Middle frontal gyrus (tissue), 1 donor: ENCODE data around the gene ARF3.
"Not testable (repeated sequence)": the region's sequence is repeated elsewhere in the genome, so short reads cannot be mapped to it uniquely, and the experiment has no call there.

ENCODE experiments used
- DNase-seq: peaks from one replicate; pipeline ENCODE4 v3.0.0-alpha.2; 2015; ENCODE audit warnings: low spot score; ENCODE audit errors: extremely low spot score

ARF3 gene

GRCh38 chr12:48932878-48933277, 24.4 kb downstream of the ARF3 start:
- DNase-seq, result no peak

- no peak for DNase-seq
Observed at GRCh38 chr12:48930475-48930874, 26.8 kb downstream of the ARF3 start.

DNA sequence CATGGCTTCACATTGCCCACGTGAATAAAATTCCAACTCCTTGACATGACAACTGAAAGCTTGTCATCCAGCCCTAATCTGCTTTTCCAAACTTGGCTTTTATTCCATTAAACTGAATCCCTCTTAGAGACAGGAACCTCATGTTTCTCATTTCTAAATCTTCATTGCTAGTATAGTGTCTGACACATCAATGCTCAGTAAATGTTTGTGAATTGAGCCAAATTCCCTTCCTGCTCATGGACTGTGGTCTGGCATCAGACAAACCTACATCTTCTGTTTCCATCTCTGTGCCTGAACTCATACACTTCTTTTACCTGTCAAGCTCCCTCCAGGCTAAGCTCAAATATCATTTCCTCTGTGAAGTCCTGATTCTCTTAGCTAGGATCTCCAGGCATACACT, 27.7 kb downstream of the ARF3 start:
- DNase-seq, result no peak

GRCh38 chr12:48927261-48927660, 30.0 kb downstream of the ARF3 start:
- DNase-seq, result no peak

DNA sequence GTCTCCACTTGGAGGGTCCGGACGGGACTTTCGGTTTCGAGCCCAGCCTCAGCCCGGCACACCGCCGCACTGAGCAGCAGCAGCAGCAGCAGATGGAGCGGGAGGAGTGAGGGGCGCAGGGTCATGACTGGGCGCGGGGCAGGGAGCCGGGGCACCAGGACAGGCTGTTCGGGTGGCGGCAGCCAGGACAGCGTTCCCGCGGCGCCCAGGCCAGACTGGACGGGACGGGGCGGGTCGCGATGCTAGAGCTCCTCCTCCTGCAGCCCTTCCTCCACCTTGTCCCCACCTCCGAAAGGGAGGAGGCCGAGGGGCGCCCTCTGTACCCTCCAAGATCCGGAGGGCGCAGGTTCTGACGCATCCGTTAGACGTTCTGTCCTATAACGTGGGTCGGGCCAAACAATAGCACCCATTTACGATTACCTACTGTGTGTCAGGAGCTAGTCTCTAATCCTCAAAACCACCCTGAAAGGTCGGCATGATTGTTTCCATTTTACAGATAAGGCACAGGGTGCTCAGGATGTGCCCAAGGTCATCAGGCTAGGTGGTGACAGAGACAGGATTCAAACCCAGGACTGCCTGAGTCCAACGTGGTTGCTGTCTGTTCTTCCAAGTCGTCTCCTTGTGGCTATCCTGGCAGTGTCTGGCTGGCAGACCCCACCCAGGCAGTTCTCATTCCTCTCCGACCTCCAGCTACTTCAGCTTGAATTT, 31.8 kb downstream of the ARF3 start, which contains the start of gene FKBP11:
Gene FKBP11, minus strand, starts transcription at position 189 of the 708 bp plus-strand sequence. Its CDS starts 64 bp downstream, at position 125.
- DNase-seq, result no peak

DNA sequence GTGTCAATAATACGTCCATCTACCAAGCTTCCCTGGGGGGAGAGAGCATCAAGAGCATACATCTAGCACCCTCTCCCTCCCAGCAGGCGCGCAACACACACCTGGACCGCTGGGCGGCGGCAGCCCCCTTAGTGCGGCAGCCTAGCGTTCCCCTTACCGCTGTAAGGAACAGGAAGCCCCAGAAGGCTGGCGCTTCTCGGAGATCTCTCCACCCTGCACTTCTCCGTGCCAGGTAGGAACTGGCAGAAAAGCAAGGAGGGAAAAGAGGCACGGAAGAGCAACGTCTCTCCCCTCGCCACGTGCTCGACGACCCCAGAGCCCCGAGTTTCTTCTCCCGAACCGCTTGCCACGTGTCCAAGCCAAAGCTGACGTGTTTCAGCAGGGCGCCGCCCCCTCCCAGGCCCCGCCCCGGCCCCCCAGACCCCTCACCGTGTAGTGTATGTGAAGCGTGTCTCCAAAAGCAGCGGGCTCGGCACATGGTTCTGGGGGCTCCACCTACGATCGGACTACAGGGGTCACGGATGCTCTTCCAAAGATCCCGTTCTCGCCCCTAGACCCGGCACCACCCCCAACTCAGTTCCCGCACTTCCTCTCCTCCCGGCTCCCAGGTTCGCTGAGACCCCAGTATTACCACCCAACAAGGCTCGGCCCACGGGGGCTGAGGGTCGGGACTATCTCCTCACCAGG, 32.5 kb downstream of the ARF3 start:
- DNase-seq, result no peak

- DNase-seq, result no peak
Observed at GRCh38 chr12:48923117-48923516, 34.2 kb downstream of the ARF3 start.

GRCh38 chr12:48917857-48918537, 39.3 kb downstream of the ARF3 start:
- DNase-seq, result no peak

GRCh38 chr12:48910196-48910595, 47.1 kb downstream of the ARF3 start:
- no peak for DNase-seq

- not testable (repeated sequence) for DNase-seq
Observed at GRCh38 chr12:48909698-48910097, 47.6 kb downstream of the ARF3 start.

DNA sequence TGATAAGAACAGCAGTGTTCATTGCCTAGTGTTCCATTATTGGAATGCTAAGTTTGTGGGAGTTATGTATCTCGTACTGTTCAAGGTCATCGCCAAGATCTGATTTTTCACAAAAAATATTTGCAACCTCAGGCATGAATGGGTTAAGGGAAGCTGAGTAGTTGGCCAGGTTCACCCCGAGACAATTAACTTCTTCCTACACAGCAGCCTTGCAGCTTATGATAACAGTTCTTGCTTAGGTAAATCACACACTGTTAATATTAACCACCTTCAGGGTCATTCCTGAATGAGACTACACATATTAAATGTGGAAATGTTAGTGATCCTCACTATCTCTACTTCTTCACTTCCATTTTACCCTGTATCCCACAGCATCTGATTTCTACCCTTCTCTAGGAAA, 50.0 kb downstream of the ARF3 start:
- no peak for DNase-seq

GRCh38 chr12:48903982-48904411, 53.3 kb downstream of the ARF3 start:
- DNase-seq, result peak; percentile 70

DNA sequence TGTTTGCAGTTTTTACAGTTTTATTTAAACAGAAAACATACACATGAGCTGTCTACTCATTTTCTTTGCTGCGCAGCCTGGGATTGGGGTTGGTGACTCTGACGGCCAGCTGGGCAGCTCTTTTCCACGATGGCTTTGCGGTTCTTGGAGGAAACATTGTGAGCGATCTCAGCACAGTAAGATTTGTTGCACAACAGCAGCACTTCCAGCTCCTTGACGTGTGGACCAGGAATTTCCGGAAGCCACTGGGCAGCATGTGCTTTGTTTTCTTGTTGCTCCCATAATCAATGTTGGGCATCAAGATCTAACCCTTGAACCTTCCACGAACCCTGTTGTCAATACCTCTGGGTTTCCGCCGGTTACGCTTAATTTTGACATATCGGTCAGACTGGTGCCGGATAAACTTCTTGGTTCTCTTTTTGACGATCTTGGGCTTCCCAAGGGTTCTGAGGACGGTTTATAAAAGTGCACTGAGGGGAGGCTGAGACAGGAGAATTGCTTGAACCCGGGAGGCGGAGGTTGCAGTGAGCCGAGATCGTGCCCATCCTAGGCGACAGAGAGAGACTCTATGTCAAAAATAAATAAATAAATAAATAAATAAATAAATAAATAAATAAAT, 53.8 kb downstream of the ARF3 start:
- DNase-seq, result no peak

DNA sequence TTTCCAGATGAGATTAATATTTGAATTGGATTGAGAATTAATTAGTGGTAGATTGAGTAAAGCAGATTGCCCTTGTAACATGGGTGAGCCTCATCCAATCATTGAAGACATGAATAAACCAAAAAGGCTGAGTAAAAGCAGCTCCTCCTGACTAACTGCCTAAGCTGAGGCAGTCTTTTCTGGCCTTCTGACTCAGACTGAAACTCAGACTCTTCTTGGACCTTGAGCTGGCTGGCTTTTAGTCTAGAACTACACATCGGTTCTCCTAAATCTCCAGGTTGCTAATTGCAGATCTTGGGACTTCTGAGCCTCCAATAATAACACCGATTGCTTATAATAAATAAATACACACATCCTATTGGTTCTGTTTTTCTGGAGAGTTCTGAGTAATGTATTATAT, 56.0 kb downstream of the ARF3 start:
- no peak for DNase-seq

- DNase-seq, result no peak
Observed at GRCh38 chr12:48899651-48900050, 57.6 kb downstream of the ARF3 start.

GRCh38 chr12:48894271-48894670, 63.0 kb downstream of the ARF3 start:
- no peak for DNase-seq

- peak; percentile 77 for DNase-seq
Observed at GRCh38 chr12:48890657-48891418, 66.4 kb downstream of the ARF3 start.

DNA sequence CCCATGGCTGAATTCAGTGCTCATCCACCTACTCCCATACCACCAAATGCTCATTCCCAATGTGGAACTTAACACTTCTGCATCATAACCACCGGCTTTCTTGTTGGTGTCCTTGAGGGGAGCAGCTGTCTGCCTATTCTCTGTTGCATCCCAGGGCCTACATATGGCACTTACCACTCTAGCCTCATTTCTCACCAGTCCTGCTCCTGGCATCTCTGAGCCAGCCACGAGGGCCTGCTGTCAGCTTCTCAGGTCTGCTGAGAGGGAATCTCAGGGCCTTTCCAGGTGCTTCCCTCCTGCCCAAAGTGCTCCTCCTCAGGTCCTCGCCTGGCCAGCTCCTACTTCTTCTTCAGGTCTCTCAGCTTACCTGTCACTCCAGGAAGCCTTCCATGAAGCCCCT, 67.6 kb downstream of the ARF3 start:
- no peak for DNase-seq
